ENCODE data around the gene TMSB15B.
A peak's percentile ranks its signal among the peaks of the same experiment; 100 is the strongest.

DNA sequence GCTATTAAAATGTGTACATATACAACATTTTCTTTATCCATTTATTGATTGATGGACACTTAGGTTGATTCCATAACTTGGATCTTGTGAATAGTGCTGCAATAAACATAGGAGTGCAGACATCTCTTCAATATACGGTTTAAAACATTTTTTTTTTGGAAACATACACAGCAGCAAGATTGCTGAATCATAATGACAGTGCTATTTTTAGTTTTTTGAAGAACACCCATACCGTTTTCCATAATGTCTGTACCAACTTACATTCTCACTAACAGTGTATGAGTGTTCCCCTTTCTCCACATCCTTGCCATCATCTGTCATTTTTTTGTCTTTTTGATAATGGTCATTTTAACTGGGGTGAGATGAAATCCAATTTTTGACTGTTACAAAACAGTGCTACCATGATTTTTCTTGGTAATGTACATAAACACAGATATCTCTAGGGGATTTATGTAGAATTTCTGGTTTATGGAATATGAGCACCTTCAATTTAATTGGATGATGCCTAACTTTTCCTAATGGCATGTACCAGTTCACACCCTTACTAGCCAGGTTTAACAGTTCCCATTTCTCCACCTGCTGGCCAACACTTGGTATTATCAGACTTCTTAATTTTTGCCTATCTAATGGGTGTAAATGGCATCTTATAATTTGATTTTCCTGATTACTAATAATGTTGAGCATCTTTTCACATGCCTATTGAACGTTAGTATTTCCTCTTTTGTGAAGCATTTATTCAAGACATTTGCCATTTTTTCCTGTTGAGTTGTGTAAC lies 21.0 kb upstream of the TMSB15B start:
- peak; percentile 43 for TF ChIP-seq CTCF (IDR thresholded peaks at IDR 0.05; ENCODE audit: poor library complexity)
- TF ChIP-seq EZH2 (IDR thresholded peaks at IDR 0.05; ENCODE audit: borderline replicate concordance): no peak
